Stimulated activated CD4-positive, alpha-beta T cell treated with anti-CD3 and anti-CD28 coated beads, Interleukin-4, amount 100 ng/mL, for 48 hours (primary cell): ENCODE measurements around the gene SPATS2.
"Not testable (repeated sequence)": the region's sequence is repeated elsewhere in the genome, so short reads cannot be mapped to it uniquely, and the experiment has no call there.

ENCODE experiments used
- DNase-seq, 2 donors: peaks; one replicate each; pipeline ENCODE4 v3.0.0-alpha.2; 2020; ENCODE audit warnings: low read depth in 2 of 2

Gene SPATS2

GRCh38 chr12:49465132-49465531 lies 97.9 kb downstream of the SPATS2 start:
- no peak for DNase-seq

DNA sequence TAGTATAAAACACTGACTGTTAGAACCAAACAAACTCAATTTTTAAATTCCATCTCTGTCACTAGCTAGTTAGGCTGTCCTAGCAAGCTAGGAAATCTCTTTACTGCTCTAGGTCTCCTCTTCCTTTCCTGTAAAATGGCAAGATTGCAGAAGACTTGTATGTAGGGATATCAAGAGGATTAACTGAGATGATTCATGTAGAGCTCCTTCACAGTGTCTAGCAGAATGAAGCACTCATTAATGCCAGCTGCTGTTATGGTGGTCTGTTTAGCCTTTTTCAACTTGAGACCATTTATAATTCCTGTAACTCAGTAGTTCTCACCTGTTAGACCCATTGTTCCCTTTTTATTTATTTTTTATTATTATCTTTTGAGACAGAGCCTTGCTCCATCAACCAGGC lies 103.7 kb downstream of the SPATS2 start:
- DNase-seq = no peak

DNA sequence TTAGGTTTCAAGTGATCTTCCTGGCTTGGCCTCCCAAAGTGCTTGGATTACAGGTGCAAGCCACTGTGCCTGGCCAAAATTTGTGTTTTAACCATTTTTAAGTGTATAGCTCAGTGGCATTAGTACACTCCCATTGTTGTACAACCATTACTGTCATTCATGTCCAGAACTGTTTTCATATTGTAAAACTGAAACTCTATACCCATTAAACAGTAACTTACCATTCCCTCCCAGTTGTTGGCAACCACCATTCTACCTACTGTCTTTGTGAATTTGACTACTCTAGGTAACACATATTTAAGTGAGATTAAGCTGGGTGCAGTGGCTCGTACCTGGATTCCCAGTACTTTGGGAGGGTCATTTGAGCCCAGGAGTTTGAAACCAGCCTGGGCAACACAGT lies 104.3 kb downstream of the SPATS2 start:
- no peak for DNase-seq

DNA sequence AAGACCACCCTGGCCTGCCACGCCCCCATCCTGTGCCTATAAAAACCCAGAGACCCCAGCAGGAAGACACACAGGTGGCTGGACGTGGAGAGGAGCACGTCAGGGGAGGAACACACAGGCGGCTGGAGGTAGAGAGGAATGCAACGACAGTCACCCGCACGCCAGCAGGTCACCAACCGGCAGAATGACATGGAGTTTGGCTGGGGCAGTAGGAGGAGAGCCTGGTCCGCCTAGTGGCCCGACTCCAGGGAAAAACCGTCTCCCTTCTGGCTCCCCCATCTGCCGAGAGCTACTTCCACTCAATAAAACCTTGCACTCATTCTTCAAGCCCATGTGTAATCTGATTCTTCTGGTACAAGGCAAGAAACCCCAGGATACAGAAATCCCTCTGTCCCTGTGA lies 108.8 kb downstream of the SPATS2 start:
- DNase-seq = no peak

GRCh38 chr12:49478949-49479664 lies 111.8 kb downstream of the SPATS2 start:
- DNase-seq = no peak

- DNase-seq = no peak
These were observed 115.1 kb downstream of the SPATS2 start for GRCh38 chr12:49482095-49483051.

- DNase-seq = no peak
These were observed 116.4 kb downstream of the SPATS2 start for GRCh38 chr12:49483619-49484018.

GRCh38 chr12:49487605-49488004 lies 120.3 kb downstream of the SPATS2 start:
- DNase-seq = no peak

DNA sequence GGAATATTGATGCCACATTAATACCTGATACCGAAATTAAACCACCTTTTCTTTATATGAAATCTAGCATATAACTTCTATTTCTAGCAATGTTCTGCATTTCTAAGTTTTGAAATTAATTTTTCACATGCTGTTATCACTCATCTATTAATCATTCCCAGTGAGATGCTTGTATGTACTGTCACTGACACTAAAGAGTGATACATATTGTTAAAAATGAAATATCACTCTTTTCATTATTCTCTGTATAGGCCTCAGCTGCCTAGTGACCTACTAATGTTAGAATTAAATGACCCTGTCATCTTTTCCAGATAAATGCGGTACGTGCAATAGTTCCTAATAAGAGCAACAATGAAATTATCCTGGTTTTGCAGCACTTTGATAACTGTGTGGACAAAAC lies 121.9 kb downstream of the SPATS2 start:
- DNase-seq = no peak

GRCh38 chr12:49489720-49490119 lies 122.5 kb downstream of the SPATS2 start:
- no peak for DNase-seq

DNA sequence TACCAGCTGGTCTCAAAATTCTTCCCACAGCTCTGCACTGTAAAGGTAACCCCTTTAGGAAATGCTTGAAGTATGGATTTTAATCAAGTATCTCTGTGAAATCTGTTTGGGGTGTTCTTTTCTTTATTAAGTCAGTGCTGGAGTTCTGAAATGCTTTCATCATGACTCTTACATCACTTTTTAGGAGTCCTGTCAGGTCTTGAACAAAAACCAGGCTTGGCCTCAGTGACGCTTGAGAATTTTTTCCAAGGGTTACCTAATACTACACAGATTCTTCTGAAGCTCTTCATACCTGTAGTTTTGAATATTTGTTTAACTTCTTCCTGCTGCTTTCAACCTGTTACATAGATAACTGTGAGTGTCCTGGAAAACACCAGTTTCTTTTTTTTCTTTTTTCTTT lies 124.6 kb downstream of the SPATS2 start:
- no peak for DNase-seq

- DNase-seq = no peak
These were observed 126.6 kb downstream of the SPATS2 start for GRCh38 chr12:49493900-49494299.

DNA sequence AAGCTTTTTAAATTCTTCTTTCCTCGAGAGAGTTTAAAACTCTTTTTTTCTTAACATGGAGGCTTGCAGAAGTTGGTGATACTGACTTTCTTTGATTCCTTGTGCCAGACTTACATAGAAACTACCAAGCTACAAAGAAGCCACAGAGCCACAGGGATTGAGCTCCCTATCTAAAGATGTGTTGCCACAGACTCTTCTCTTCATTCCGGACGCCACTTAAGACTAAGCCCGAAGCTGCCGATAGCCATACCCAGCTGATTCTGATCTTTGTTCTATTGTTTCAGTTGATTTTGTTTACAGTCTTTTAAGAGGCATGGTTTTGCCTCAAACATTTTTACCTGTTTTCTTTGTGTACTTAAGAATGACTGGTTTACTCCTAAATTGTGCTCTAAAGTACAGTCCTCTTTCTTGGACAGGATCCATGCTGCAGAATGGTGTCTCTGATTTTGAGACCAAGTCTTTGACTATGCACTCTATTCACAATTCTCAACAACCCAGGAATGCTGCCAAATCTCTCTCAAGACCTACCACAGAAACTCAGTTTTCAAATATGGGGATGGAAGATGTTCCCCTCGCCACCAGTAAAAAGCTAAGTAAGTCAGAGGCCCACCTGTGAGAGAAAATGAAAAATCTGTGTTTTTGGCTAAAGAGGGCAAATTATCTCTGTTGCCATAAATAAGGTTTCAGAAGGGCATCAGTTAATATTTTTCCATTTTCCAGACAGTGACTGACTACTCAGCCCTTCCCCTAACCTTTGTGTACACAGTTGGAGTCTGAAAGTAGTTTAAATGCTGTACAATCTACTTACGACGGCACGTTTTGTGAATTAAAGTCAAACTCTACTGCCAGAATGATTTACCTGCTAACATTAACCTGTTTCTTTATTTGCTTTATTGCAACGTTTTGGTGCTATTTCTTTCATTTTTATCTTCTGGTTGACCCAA lies 129.4 kb downstream of the SPATS2 start:
- no peak for DNase-seq

DNA sequence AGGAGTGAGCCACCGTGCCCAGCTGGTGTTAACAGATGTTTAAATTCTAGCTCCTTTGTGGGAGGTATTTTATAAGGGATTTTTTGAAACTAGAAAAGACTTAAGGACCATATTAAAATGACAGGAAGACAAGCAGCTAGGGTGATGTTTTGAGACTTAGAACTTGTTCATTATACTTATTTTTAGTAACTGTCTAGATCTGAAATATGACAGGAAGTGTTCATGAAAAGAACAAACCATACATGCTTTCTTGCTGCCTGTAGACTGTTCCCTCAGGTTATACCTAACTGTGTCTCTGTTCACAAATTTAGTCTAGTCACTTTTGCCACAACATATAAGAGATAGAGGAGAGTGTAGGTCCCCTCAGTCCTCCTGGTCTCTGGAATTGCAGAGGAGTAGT lies 134.6 kb downstream of the SPATS2 start:
- DNase-seq = no peak

- no peak for DNase-seq
These were observed 135.3 kb downstream of the SPATS2 start for GRCh38 chr12:49502590-49502989.

GRCh38 chr12:49503674-49504180 lies 136.5 kb downstream of the SPATS2 start:
- DNase-seq = no peak

DNA sequence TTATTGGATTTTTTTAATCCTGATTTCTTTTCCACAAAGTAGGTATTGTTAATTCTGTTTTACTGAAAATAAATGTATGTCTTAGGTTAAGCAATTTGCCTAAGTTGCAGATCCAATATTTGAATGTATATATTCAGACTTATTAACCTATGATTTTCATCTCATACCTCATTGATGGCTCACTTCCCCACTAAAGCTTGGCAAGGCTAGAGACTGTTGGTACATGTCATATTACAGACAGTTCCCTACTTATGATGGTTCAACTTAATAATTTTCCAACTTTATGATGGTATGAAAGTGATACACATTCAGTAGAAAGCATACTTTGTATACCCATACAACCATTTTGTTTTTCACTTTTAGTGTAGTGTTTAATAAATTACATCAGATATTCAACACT lies 138.4 kb downstream of the SPATS2 start:
- no peak for DNase-seq

DNA sequence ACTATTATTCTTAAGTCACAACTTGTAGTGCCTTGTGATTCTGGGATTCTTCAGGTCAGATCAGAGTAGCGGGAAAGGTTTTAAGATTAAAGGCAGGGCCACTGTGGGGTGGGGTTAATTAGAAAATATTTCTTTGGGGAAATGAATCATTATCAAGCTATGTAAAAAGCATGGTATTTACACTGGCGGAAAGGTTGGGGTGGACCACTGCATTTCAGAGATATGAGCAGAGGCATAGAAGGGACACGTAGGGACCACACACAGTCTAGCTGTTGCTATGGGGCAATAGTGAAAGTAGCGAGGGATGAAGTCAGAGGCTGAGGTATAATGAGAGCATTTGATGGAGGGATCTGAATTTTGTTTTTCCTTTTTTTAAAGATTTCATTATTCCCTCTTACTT lies 139.9 kb downstream of the SPATS2 start:
- no peak for DNase-seq

DNA sequence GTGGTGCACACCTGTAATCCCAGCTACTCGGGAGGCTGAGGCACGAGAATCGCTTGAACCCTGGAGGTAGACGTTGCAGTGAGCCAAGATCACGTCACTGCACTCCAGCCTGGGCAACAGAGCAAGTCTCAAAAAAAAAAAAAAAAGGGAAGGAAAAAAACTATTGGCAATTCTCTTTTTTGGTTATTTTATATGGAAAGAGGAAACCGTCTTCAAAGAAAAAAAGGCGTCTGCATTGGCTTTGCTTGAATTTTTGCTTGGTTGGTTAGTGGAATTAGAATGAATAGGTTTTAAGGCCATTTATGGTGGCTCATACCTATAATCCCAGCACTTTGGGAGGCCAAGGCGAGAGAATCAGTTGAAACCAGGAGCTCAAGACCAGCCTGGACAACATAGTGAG lies 142.4 kb downstream of the SPATS2 start:
- not testable (repeated sequence) for DNase-seq

GRCh38 chr12:49511410-49511809 lies 144.1 kb downstream of the SPATS2 start:
- DNase-seq = no peak

DNA sequence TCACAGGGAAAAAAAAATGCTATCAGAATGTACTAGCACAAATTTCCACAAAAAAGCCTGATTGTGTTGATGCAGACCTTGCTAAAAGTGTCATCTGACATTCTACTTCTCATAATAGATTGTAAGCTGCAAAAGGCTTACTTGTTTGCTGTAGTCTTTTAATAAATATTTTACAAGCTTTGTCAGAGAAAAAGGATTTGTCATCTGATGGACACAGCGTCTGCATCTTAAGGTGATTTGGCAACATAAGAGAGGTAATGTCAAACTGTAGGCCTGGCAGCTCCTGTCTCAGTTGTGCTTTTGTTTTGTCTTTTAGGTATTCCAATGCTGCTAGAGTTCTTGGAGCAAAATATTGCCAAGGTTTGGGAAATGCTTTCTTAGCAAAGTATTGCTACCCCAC lies 145.3 kb downstream of the SPATS2 start:
- no peak for DNase-seq

DNA sequence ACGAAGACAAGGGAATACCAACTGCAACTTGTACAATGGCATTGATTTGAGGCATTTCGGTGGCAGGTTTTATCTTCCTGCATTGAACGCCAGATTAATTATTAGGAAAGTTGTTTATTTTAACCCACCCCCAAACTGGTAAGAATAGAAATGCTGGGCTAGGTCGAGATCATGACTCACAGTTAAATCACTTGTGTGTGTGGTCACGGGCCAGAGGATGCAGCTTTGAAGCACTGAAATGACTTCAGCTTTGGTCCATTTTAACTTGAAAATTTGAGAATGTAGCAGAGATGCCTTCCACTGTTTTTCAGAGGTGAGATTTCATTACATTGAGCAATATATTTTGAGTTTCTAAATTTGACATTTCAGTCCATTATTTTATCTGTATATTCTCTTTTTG lies 148.0 kb downstream of the SPATS2 start:
- no peak for DNase-seq
